ENCODE data around the gene MBD3.

Gene MBD3

GRCh38 chr19:1620502-1620901, 27.8 kb upstream of the MBD3 start:
- Histone ChIP-seq H3K4me1 (no peaks in the 10 kb centered on the region), H3K36me3 (peaks cover 80% of the 10 kb centered on the region), H3K27me3 (no peaks in the 10 kb centered on the region), H3K4me3 (ENCODE audit: low read depth, low read length) (no peak overlapping the region), H3K9me3 (no peaks in the 10 kb centered on the region)
- TF ChIP-seq CTCF (IDR thresholded peaks at IDR 0.05; ENCODE audit: low read depth, low read length): no peak
- no peak for DNase-seq

- Histone ChIP-seq H3K9me3 (no peaks in the 10 kb centered on the region), H3K4me1 (no peaks in the 10 kb centered on the region), H3K4me3 (ENCODE audit: low read depth, low read length) (no peak overlapping the region), H3K36me3 (peaks cover 83% of the 10 kb centered on the region), H3K27me3 (no peaks in the 10 kb centered on the region)
- no peak for DNase-seq
- TF ChIP-seq CTCF (IDR thresholded peaks at IDR 0.05; ENCODE audit: low read depth, low read length): no peak
Observed at GRCh38 chr19:1619703-1620102, 27.0 kb upstream of the MBD3 start.

- Histone ChIP-seq H3K36me3 (peaks cover 84% of the 10 kb centered on the region), H3K4me1 (no peaks in the 10 kb centered on the region), H3K27me3 (no peaks in the 10 kb centered on the region), H3K4me3 (ENCODE audit: low read depth, low read length) (no peak overlapping the region), H3K9me3 (no peaks in the 10 kb centered on the region)
- TF ChIP-seq CTCF (IDR thresholded peaks at IDR 0.05; ENCODE audit: low read depth, low read length): no peak
- no peak for DNase-seq
Observed at GRCh38 chr19:1619094-1619439, 26.4 kb upstream of the MBD3 start.

- DNase-seq: peak; percentile 62
- Histone ChIP-seq H3K4me3 (ENCODE audit: low read depth, low read length) (no peak overlapping the region), H3K9me3 (no peaks in the 10 kb centered on the region), H3K36me3 (peaks cover 83% of the 10 kb centered on the region), H3K27me3 (no peaks in the 10 kb centered on the region), H3K4me1 (no peaks in the 10 kb centered on the region)
- TF ChIP-seq CTCF (IDR thresholded peaks at IDR 0.05; ENCODE audit: low read depth, low read length): peak; percentile 55
Observed at GRCh38 chr19:1618157-1619093, 25.8 kb upstream of the MBD3 start.

- no peaks in the 10 kb centered on the region for H3K27me3 ChIP-seq
- H3K36me3 ChIP-seq: peaks cover 87% of the 10 kb centered on the region
- no peak overlapping the region for H3K4me3 ChIP-seq (ENCODE audit: low read depth, low read length)
- no peaks in the 10 kb centered on the region for H3K9me3 ChIP-seq
- H3K4me1 ChIP-seq: no peaks in the 10 kb centered on the region
- no peak for DNase-seq
- TF ChIP-seq CTCF (IDR thresholded peaks at IDR 0.05; ENCODE audit: low read depth, low read length): no peak
Observed at GRCh38 chr19:1616875-1617274, 24.2 kb upstream of the MBD3 start.

- no peaks in the 10 kb centered on the region for H3K27me3 ChIP-seq
- H3K4me1 ChIP-seq: no peaks in the 10 kb centered on the region
- TF ChIP-seq CTCF (IDR thresholded peaks at IDR 0.05; ENCODE audit: low read depth, low read length): no peak
- H3K9me3 ChIP-seq: no peaks in the 10 kb centered on the region
- H3K36me3 ChIP-seq: peaks cover 83% of the 10 kb centered on the region
- no peak for DNase-seq
- H3K4me3 ChIP-seq (ENCODE audit: low read depth, low read length): no peak overlapping the region
Observed at GRCh38 chr19:1616396-1616795, 23.7 kb upstream of the MBD3 start.

All from BE2C (cell line).